Keratinocyte (primary cell): ENCODE data around the gene TCHP. TPM values are rescaled to one million over a fixed set of nuclear protein-coding genes. Genes with fewer than 3 reads are reported as not detected.

Source experiments
- DNase-seq: peaks from one replicate; pipeline ENCODE4 v3.0.0-alpha.2; 2011; ENCODE audit warnings: low read depth, missing footprints, low spot score
- FAIRE-seq: peaks from 2 replicates; lab custom pipeline; 2011; peaks lifted over from hg19 to GRCh38; lab: Jason Lieb, UNC
- H2AFZ ChIP-seq: 2 replicates; pipeline ENCODE4 v1.6.0; 2012; ENCODE audit warnings: low read length, control low read depth, inconsistent platforms; ENCODE audit not compliant: control insufficient read depth
- H3K27ac ChIP-seq: 2 replicates; pipeline ENCODE4 v1.5.1; 2011; ENCODE audit warnings: low read length; ENCODE audit not compliant: control insufficient read depth, insufficient read depth
- H3K27me3 ChIP-seq: 3 replicates; pipeline ENCODE4 v1.6.0; 2011; ENCODE audit warnings: low read length; ENCODE audit not compliant: control insufficient read depth, insufficient read depth; ENCODE audit errors: extremely low read depth
- H3K36me3 ChIP-seq, 2 experiments: 2 replicates in 1 of 2; 3 replicates in 1 of 2; pipeline ENCODE4 v1.5.1; 2011; ENCODE audit warnings: low read length in 2 of 2, mild to moderate bottlenecking in 1 of 2; ENCODE audit not compliant: control insufficient read depth in 2 of 2, insufficient read depth in 2 of 2; ENCODE audit errors: extremely low read depth in 1 of 2
- H3K4me1 ChIP-seq: 3 replicates; pipeline ENCODE4 v1.5.1; 2011; ENCODE audit warnings: low read length; ENCODE audit not compliant: control insufficient read depth, insufficient read depth; ENCODE audit errors: extremely low read depth
- H3K4me2 ChIP-seq: 3 replicates; pipeline ENCODE4 v1.6.0; 2011; ENCODE audit warnings: low read depth, low read length; ENCODE audit not compliant: control insufficient read depth, insufficient read depth; ENCODE audit errors: extremely low read depth
- H3K4me3 ChIP-seq, 3 experiments: fragments of 200-600 bp in 1 of 3; sonication (generic) in 1 of 3; 2 replicates in 2 of 3; 3 replicates in 1 of 3; pipeline ENCODE4 v1.5.1; 2011 to 2016; ENCODE audit warnings: low read length in 3 of 3, mild to moderate bottlenecking in 3 of 3, control low read depth in 2 of 3, inconsistent platforms in 1 of 3, low read depth in 1 of 3, mixed read lengths in 1 of 3, mixed run types in 1 of 3, moderate library complexity in 1 of 3; ENCODE audit not compliant: control insufficient read depth in 2 of 3, insufficient read depth in 2 of 3; ENCODE audit errors: extremely low read depth in 1 of 3
- H3K79me2 ChIP-seq: 2 replicates; pipeline ENCODE4 v1.6.0; 2012; ENCODE audit warnings: low read length; ENCODE audit not compliant: control insufficient read depth, insufficient read depth
- H3K9ac ChIP-seq: 3 replicates; pipeline ENCODE4 v1.6.0; 2011; ENCODE audit warnings: low read length; ENCODE audit not compliant: control insufficient read depth, insufficient read depth; ENCODE audit errors: extremely low read depth
- H3K9me1 ChIP-seq: 3 replicates; pipeline ENCODE4 v1.6.0; 2011; ENCODE audit warnings: low read length; ENCODE audit not compliant: control insufficient read depth, insufficient read depth; ENCODE audit errors: extremely low read depth
- H3K9me3 ChIP-seq: 2 replicates; pipeline ENCODE4 v1.5.1; 2012; ENCODE audit warnings: low read depth, low read length; ENCODE audit not compliant: control insufficient read depth
- H4K20me1 ChIP-seq: 3 replicates; pipeline ENCODE4 v1.6.0; 2011; ENCODE audit warnings: low read length; ENCODE audit not compliant: control insufficient read depth, insufficient read depth; ENCODE audit errors: extremely low read depth
- EZH2 ChIP-seq: IDR thresholded peaks from one replicate; pipeline ENCODE4 v1.6.1; 2012; ENCODE audit warnings: inconsistent platforms, mild to moderate bottlenecking, low read length, moderate library complexity
- dilution Hi-C: fragments of 300-500 bp; cut with MboI; formaldehyde crosslinking; loops from one replicate; pipeline ENCODE4 v1.7.0; 2020; ENCODE audit warnings: low sequenced_read_pairs; ENCODE audit not compliant: extremely low pct_ligation_motif_present
- polyA plus RNA-seq, 5 experiments: library from polyadenylated mRNA; depleted of rRNA in 3 of 5; stranded (reverse) in 3 of 5; stranded (forward) in 1 of 5; unstranded in 1 of 5; fragments of >200 nt; gene quantifications; 1 replicate in 1 of 5; 2 replicates in 3 of 5; 3 replicates in 1 of 5; pipeline versions ENCODE4 v1.2.1 to v1.2.3, GENCODE V29; 2011 to 2012; ENCODE audit warnings: missing spikeins in 2 of 5, low read depth in 1 of 5, low replicate concordance in 1 of 5
- TF ChIP-seq, protein P1 (sequence below), 3 experiments: IDR thresholded peaks in 1 of 3; conservative IDR thresholded peaks in 1 of 3; optimal IDR thresholded peaks in 1 of 3; 2 replicates in 2 of 3; 3 replicates in 1 of 3; pipeline versions ENCODE3 to v1.5.1; 2011; ENCODE audit warnings: low read length in 3 of 3, mild to moderate bottlenecking in 3 of 3, moderate library complexity in 2 of 3, control low read depth in 1 of 3, inconsistent platforms in 1 of 3; ENCODE audit not compliant: insufficient read depth in 2 of 3; ENCODE audit errors: extremely low read depth in 1 of 3

The TCHP gene
- polyA plus RNA-seq, 1 donor (not counting 4 experiments of a cell fraction or from before 2014, with no cell fraction given) = 9.6 TPM

DNA sequence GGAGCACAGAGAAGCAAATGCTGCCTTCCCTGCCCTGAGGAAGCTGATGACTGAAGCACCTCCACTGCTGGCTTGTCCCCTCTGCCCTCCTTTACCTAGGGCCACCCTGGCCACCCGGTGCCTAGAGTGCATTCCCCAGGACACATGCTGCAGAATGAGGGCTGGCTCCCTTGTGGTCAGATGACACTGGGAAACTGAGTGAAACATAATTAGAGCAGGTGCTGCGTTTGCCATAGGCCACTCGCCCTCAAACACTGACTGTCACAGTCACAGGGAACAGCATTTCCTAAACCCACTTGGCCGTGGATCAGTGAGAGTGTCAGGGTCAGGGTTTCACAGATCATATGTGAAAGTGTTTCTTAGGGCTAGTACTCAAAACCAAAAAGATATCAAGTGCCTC lies 16.0 kb downstream of the TCHP start:
- Histone ChIP-seq H3K79me2 (no peaks in the 10 kb centered on the region), H2AFZ (no peak overlapping the region), H3K4me1 (peaks cover 4% of the 10 kb centered on the region), H4K20me1 (no peaks in the 10 kb centered on the region), H3K9me3 (no peaks in the 10 kb centered on the region), H3K4me3 (no peak overlapping the region), H3K27ac (no peak overlapping the region), H3K9ac (no peak overlapping the region), H3K36me3 (peaks cover 31 to 32% of the 10 kb centered on the region in 2 experiments), H3K4me2 (no peak overlapping the region), H3K9me1 (no peaks in the 10 kb centered on the region), H3K27me3 (no peaks in the 10 kb centered on the region)
- dilution Hi-C loops = no loop called here
- no peak for TF ChIP-seq EZH2
- TF ChIP-seq, protein P1, sequence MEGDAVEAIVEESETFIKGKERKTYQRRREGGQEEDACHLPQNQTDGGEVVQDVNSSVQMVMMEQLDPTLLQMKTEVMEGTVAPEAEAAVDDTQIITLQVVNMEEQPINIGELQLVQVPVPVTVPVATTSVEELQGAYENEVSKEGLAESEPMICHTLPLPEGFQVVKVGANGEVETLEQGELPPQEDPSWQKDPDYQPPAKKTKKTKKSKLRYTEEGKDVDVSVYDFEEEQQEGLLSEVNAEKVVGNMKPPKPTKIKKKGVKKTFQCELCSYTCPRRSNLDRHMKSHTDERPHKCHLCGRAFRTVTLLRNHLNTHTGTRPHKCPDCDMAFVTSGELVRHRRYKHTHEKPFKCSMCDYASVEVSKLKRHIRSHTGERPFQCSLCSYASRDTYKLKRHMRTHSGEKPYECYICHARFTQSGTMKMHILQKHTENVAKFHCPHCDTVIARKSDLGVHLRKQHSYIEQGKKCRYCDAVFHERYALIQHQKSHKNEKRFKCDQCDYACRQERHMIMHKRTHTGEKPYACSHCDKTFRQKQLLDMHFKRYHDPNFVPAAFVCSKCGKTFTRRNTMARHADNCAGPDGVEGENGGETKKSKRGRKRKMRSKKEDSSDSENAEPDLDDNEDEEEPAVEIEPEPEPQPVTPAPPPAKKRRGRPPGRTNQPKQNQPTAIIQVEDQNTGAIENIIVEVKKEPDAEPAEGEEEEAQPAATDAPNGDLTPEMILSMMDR (optimal IDR thresholded peaks at IDR 0.05 in 1 of 3, IDR thresholded peaks at IDR 0.05 in 1 of 3, conservative IDR thresholded peaks at IDR 0.05 in 1 of 3; ENCODE audit: extremely low read depth in 1 of 3, insufficient read depth in 2 of 3, low read length in 3 of 3) = no peak
- DNase-seq = no peak
- FAIRE-seq = no peak

DNA sequence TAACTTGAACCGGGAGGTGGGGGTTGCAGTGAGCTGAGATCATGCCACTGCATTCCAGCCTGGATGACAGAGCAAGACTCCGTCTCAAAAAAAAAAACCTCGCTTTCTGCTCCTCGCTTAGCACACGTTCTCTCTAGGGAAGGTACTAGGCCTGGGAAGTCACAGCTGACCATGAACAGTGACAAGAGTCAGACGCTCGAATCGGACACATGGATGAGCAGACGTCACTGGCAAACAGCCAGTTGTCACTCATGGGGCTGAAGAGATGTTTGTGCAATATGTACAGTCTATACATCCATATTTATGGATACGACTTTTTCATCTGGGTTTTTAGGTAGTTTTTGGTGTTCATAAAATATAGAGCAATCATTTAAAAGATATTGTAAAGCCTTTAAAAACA lies 19.4 kb downstream of the TCHP start:
- Histone ChIP-seq H3K9ac (no peak overlapping the region), H3K36me3 (peaks cover 19 to 30% of the 10 kb centered on the region in 2 experiments), H3K79me2 (no peaks in the 10 kb centered on the region), H3K9me3 (no peaks in the 10 kb centered on the region), H3K27me3 (no peaks in the 10 kb centered on the region), H3K9me1 (no peaks in the 10 kb centered on the region), H3K4me2 (no peak overlapping the region), H3K4me1 (peaks cover 4% of the 10 kb centered on the region), H3K4me3 (no peak overlapping the region), H3K27ac (no peak overlapping the region), H4K20me1 (no peaks in the 10 kb centered on the region), H2AFZ (no peak overlapping the region)
- no peak for FAIRE-seq
- TF ChIP-seq EZH2 = no peak
- TF ChIP-seq, protein P1 (optimal IDR thresholded peaks at IDR 0.05 in 1 of 3, IDR thresholded peaks at IDR 0.05 in 1 of 3, conservative IDR thresholded peaks at IDR 0.05 in 1 of 3; ENCODE audit: extremely low read depth in 1 of 3, insufficient read depth in 2 of 3, low read length in 3 of 3) = no peak
- no peak for DNase-seq
- dilution Hi-C loops = no loop called here
